MCF 10A (cell line): ENCODE results near the gene FADS3. TPM values are rescaled to one million over a fixed set of nuclear protein-coding genes. Genes with fewer than 3 reads are reported as not detected.

Experiments
- BruUV-seq: library from RNA; stranded (reverse); fragments of 400-500 nt; replicated peaks from 2 replicates; lab custom pipeline; 2021; lab: Mats Ljungman, UMichigan
- CTCF ChIA-PET: fragments of 300-600 bp; sonication (Branson Sonifier 250); formaldehyde crosslinking; extraction: SDS; loops from one replicate; lab custom pipeline; 2021; ENCODE audit warnings: antibody characterized with exemption, inconsistent platforms; lab: Yijun Ruan, JAX
- POLR2A ChIA-PET: fragments of 300-600, 350-650 bp; sonication (Branson Sonifier 250); formaldehyde crosslinking; extraction: SDS; loops from one replicate; lab custom pipeline; 2020; ENCODE audit warnings: antibody characterized with exemption, inconsistent platforms; lab: Yijun Ruan, JAX
- DNase-seq: peaks from one replicate; pipeline ENCODE4 v3.0.0-alpha.2; 2018; ENCODE audit not compliant: unreplicated experiment
- H3K27ac Mint-ChIP-seq: one replicate; pipeline ENCODE4 v1.8.0; 2022; ENCODE audit warnings: mild to moderate bottlenecking, low read depth, mixed read lengths; ENCODE audit not compliant: unreplicated experiment
- H3K27me3 Mint-ChIP-seq: one replicate; pipeline ENCODE4 v1.8.0; 2022; ENCODE audit warnings: mixed read lengths; ENCODE audit not compliant: insufficient read depth, unreplicated experiment
- H3K36me3 Mint-ChIP-seq: one replicate; pipeline ENCODE4 v1.8.0; 2022; ENCODE audit warnings: mild to moderate bottlenecking, moderate library complexity, mixed read lengths; ENCODE audit not compliant: insufficient read depth, unreplicated experiment
- H3K4me1 Mint-ChIP-seq: one replicate; pipeline ENCODE4 v1.8.0; 2022; ENCODE audit warnings: mixed read lengths; ENCODE audit not compliant: insufficient read depth, unreplicated experiment
- H3K4me3 Mint-ChIP-seq: one replicate; pipeline ENCODE4 v1.8.0; 2022; ENCODE audit warnings: mild to moderate bottlenecking, moderate library complexity, mixed read lengths; ENCODE audit not compliant: unreplicated experiment
- H3K9me3 Mint-ChIP-seq: one replicate; pipeline ENCODE4 v1.8.0; 2022; ENCODE audit warnings: mixed read lengths; ENCODE audit not compliant: unreplicated experiment
- CTCF ChIP-seq: fragments of 200-600 bp; IDR thresholded peaks from one replicate; pipeline ENCODE4 v1.8.0; 2022; ENCODE audit warnings: antibody characterized with exemption, mild to moderate bottlenecking; ENCODE audit not compliant: unreplicated experiment
- intact Hi-C: fragments of 100-400 bp; cut with micrococcal nuclease; formaldehyde crosslinking; loops from 2 replicates; pipeline ENCODE4 v1.14.1; 2022
- total RNA-seq: library from RNA; stranded (reverse); gene quantifications from 2 replicates; pipeline ENCODE4 v1.2.3, GENCODE V29; 2022

Gene FADS3
- total RNA-seq, 1 experiment from 2014 or later: 145 TPM

DNA sequence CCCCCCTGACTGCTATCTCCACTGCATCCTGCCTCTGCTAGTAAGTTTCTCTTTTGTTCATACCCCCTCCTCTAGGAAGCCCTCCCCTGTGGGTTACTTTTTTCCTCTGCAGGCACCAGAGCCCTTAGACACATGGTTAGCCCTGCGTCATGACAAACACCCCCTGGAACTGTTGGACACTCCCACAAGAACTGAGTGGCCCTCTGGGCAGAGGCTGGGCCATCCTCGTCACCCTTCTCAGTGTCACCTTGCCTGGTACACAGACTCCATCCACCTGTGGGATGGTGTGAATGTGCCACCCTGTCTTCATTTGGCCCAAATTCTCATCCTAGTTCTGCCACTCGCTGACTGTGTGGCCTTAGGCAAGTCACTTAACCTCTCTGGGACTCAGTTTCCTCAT lies 30.1 kb upstream of the FADS3 start:
- intact Hi-C loops: no loop called here
- BruUV-seq: no TSS peak
- no peak for TF ChIP-seq CTCF
- H3K4me3 Mint-ChIP-seq: no peak overlapping the region
- no peak for DNase-seq
- ChIA-PET CTCF (interaction anchor here (0.7 to 1.4 kb wide), 2 partner anchors 20 to 27 kb away, joined by 3 read pairs; no protein-coding TSS in a partner anchor), POLR2A (no interaction called here)
- no peaks in the 10 kb centered on the region for H3K36me3 Mint-ChIP-seq
- H3K4me1 Mint-ChIP-seq: peaks cover 6% of the 10 kb centered on the region
- no peaks in the 10 kb centered on the region for H3K9me3 Mint-ChIP-seq
- no peak overlapping the region for H3K27ac Mint-ChIP-seq
- H3K27me3 Mint-ChIP-seq: peaks cover 39% of the 10 kb centered on the region

GRCh38 chr11:61919705-61920631 lies 28.6 kb upstream of the FADS3 start:
- Mint-ChIP-seq H3K27me3 (peaks cover 39% of the 10 kb centered on the region), H3K9me3 (no peaks in the 10 kb centered on the region), H3K36me3 (no peaks in the 10 kb centered on the region), H3K4me1 (peaks cover 6% of the 10 kb centered on the region), H3K27ac (no peak overlapping the region), H3K4me3 (no peak overlapping the region)
- no peak for DNase-seq
- no TSS peak for BruUV-seq
- intact Hi-C loops: no loop called here
- TF ChIP-seq CTCF: no peak
- CTCF ChIA-PET: interaction anchor here (0.6 to 1.3 kb wide), 4 partner anchors 27 to 475 kb away, joined by 3 to 5 read pairs (median 4); no protein-coding TSS in a partner anchor
- POLR2A ChIA-PET: no interaction called here

DNA sequence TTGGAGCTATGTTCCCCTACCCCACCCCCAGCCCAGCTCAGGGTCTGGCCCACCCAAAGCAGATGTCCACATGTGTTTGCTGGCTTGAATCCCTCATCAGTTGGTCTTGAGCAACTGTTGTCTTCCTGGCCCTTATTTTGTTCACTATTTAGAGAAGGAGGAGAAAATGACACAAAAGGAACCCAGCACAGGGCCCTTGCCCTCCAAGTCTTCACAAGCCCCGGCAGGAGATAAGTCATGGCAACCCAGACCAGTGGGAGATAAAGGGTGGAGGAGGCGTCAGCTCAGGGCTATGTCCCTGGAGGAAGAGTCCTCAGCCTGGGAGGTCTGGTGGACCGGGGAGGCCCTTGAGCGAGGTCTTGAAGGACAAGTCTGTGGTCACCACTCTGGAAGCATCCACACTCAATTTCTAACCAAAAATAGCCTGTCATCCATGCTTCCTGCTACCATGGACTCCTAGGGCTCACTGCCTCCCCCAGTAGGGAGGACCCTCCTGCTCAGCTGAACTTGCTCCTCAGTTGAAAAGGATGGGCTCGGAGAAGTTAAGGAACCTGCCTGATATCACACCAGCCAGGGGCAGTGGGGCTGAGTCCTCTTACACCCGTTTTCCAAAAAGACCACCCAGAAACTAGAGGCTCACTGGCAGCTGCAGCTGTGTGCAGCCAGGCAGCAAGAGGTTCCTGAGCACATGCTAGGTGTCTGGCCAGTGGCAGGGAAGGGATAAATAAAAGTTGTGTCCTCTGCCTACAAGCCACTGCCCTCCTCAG lies 27.8 kb upstream of the FADS3 start:
- TF ChIP-seq CTCF: no peak
- Mint-ChIP-seq H3K27me3 (peaks cover 39% of the 10 kb centered on the region), H3K4me1 (peaks cover 6% of the 10 kb centered on the region), H3K4me3 (no peak overlapping the region), H3K9me3 (no peaks in the 10 kb centered on the region), H3K27ac (no peak overlapping the region), H3K36me3 (no peaks in the 10 kb centered on the region)
- intact Hi-C loops: no loop called here
- CTCF ChIA-PET: interaction anchor here (0.6 to 1.3 kb wide), 5 partner anchors 28 to 476 kb away, joined by 3 to 5 read pairs (median 3); no protein-coding TSS in a partner anchor
- DNase-seq: no peak
- BruUV-seq: no TSS peak
- POLR2A ChIA-PET: no interaction called here
